GM12873 (cell line): ENCODE results near the gene ADTRP.

Experiments used
- CTCF ChIP-seq: IDR thresholded peaks from 2 replicates; pipeline ENCODE4 v1.5.1; 2012; ENCODE audit warnings: low read depth, mild to moderate bottlenecking, moderate library complexity, low read length, control low read depth; ENCODE audit not compliant: insufficient read depth; ENCODE audit errors: missing control alignments

The ADTRP gene

GRCh38 chr6:11773013-11773412, 5.6 kb downstream of the ADTRP start:
- TF ChIP-seq CTCF, result no peak

- TF ChIP-seq CTCF, result no peak
These were observed 6.3 kb downstream of the ADTRP start for GRCh38 chr6:11772109-11772825.

GRCh38 chr6:11771473-11772048, 7.0 kb downstream of the ADTRP start:
- no peak for TF ChIP-seq CTCF

- TF ChIP-seq CTCF, result no peak
These were observed 7.8 kb downstream of the ADTRP start for GRCh38 chr6:11770546-11771466.

GRCh38 chr6:11769811-11770545, 8.6 kb downstream of the ADTRP start:
- no peak for TF ChIP-seq CTCF

- TF ChIP-seq CTCF, result no peak
These were observed 9.4 kb downstream of the ADTRP start for GRCh38 chr6:11769244-11769643.
